Nephron progenitor cell (in vitro differentiated cells): Measurements from ENCODE around the gene MMGT1.

Experiments
- DNase-seq: peaks from one replicate; pipeline ENCODE4 v3.0.0; 2021
- H3K27ac Mint-ChIP-seq: 2 replicates; pipeline ENCODE4 v1.8.0; 2021; ENCODE audit warnings: mild to moderate bottlenecking, moderate library complexity, mixed read lengths
- H3K27me3 Mint-ChIP-seq: 2 replicates; pipeline ENCODE4 v1.8.0; 2021; ENCODE audit warnings: mild to moderate bottlenecking, low read depth, mixed read lengths; ENCODE audit not compliant: poor library complexity
- H3K36me3 Mint-ChIP-seq: 2 replicates; pipeline ENCODE4 v1.8.0; 2021; ENCODE audit warnings: low read depth, mixed read lengths
- H3K4me1 Mint-ChIP-seq: 2 replicates; pipeline ENCODE4 v1.8.0; 2021; ENCODE audit warnings: mixed read lengths
- H3K4me3 Mint-ChIP-seq: 2 replicates; pipeline ENCODE4 v1.8.0; 2021; ENCODE audit warnings: mild to moderate bottlenecking, moderate library complexity, mixed read lengths
- H3K9me3 Mint-ChIP-seq: 2 replicates; pipeline ENCODE4 v1.8.0; 2021; ENCODE audit warnings: mild to moderate bottlenecking, moderate library complexity, mixed read lengths
- CTCF ChIP-seq: fragments of 200-600 bp; sonication (generic); IDR thresholded peaks from 2 replicates; pipeline ENCODE4 v1.5.0; 2021; ENCODE audit warnings: antibody characterized with exemption

Gene MMGT1

GRCh38 chrX:135988245-135988644 is 14.5 kb upstream of the MMGT1 start:
- peaks cover 31% of the 10 kb centered on the region for H3K36me3 Mint-ChIP-seq
- peaks cover 52% of the 10 kb centered on the region for H3K9me3 Mint-ChIP-seq
- no peak overlapping the region for H3K4me3 Mint-ChIP-seq
- no peak for TF ChIP-seq CTCF
- H3K27me3 Mint-ChIP-seq, result no peaks in the 10 kb centered on the region
- no peak for DNase-seq
- H3K4me1 Mint-ChIP-seq, result peaks cover 23% of the 10 kb centered on the region
- H3K27ac Mint-ChIP-seq, result no peak overlapping the region

- peaks cover 54% of the 10 kb centered on the region for H3K9me3 Mint-ChIP-seq
- H3K27ac Mint-ChIP-seq, result peak overlapping the region; percentile 87
- peak overlapping the region; percentile 91 for H3K4me3 Mint-ChIP-seq
- H3K36me3 Mint-ChIP-seq, result peaks cover 12% of the 10 kb centered on the region
- DNase-seq, result peak; percentile 18
- TF ChIP-seq CTCF, result no peak
- peaks cover 30% of the 10 kb centered on the region for H3K4me1 Mint-ChIP-seq
- no peaks in the 10 kb centered on the region for H3K27me3 Mint-ChIP-seq
Measured at GRCh38 chrX:135985973-135986310, 12.2 kb upstream of the MMGT1 start.

GRCh38 chrX:135985157-135985972 is 11.6 kb upstream of the MMGT1 start, which contains the start of gene SLC9A6:
Gene SLC9A6, plus strand, starts transcription at chrX:135985435. Its CDS starts 224 bp downstream, at chrX:135985659.
- Mint-ChIP-seq H3K27ac (peak within 1 kb of the TSS; percentile 87), H3K9me3 (peaks cover 58% of the 10 kb centered on the region), H3K36me3 (peaks cover 6% of the 10 kb centered on the region), H3K27me3 (no peaks in the 10 kb centered on the region), H3K4me1 (peaks cover 30% of the 10 kb centered on the region), H3K4me3 (peak within 1 kb of the TSS; percentile 91)
- TF ChIP-seq CTCF, result no peak
- DNase-seq, result peak; percentile 78

- DNase-seq, result no peak
- H3K4me1 Mint-ChIP-seq, result peaks cover 30% of the 10 kb centered on the region
- H3K4me3 Mint-ChIP-seq, result peak overlapping the region; percentile 79
- H3K27me3 Mint-ChIP-seq, result no peaks in the 10 kb centered on the region
- H3K9me3 Mint-ChIP-seq, result peaks cover 58% of the 10 kb centered on the region
- no peak for TF ChIP-seq CTCF
- peaks cover 4% of the 10 kb centered on the region for H3K36me3 Mint-ChIP-seq
- no peak overlapping the region for H3K27ac Mint-ChIP-seq
Measured at GRCh38 chrX:135984791-135985156, 11.0 kb upstream of the MMGT1 start.

- TF ChIP-seq CTCF, result no peak
- peak overlapping the region; percentile 50 for H3K27ac Mint-ChIP-seq
- peaks cover 57% of the 10 kb centered on the region for H3K9me3 Mint-ChIP-seq
- no peak for DNase-seq
- no peaks in the 10 kb centered on the region for H3K36me3 Mint-ChIP-seq
- peaks cover 30% of the 10 kb centered on the region for H3K4me1 Mint-ChIP-seq
- H3K27me3 Mint-ChIP-seq, result no peaks in the 10 kb centered on the region
- H3K4me3 Mint-ChIP-seq, result peak overlapping the region; percentile 79
Measured at GRCh38 chrX:135984256-135984655, 10.5 kb upstream of the MMGT1 start.

- Mint-ChIP-seq H3K4me1 (peaks cover 30% of the 10 kb centered on the region), H3K36me3 (no peaks in the 10 kb centered on the region), H3K27ac (no peak overlapping the region), H3K4me3 (peak overlapping the region; percentile 12), H3K9me3 (peaks cover 68% of the 10 kb centered on the region), H3K27me3 (no peaks in the 10 kb centered on the region)
- DNase-seq, result no peak
- no peak for TF ChIP-seq CTCF
Measured at GRCh38 chrX:135982860-135983259, 9.1 kb upstream of the MMGT1 start.
